IMR-90 (cell line): ENCODE measurements around the gene PET100. TPM values are rescaled to one million over a fixed set of nuclear protein-coding genes. Genes with fewer than 3 reads are reported as not detected.

Experiments used
- ATAC-seq: fragments of 200-7000 bp; cut with Tn5 transposase; 2 replicates; pipeline ENCODE4 v1.9.1; 2020; ENCODE audit warnings: low read depth, mild to moderate bottlenecking, moderate library complexity
- BruUV-seq: library from RNA; stranded (reverse); fragments of 400-500 nt; replicated peaks from 2 replicates; lab custom pipeline; 2021; lab: Mats Ljungman, UMichigan
- CTCF ChIA-PET: fragments of 300-600 bp; formaldehyde crosslinking; extraction: SDS; loops from one replicate; lab custom pipeline; 2021; ENCODE audit warnings: antibody characterized with exemption; lab: Yijun Ruan, JAX
- POLR2A ChIA-PET: fragments of 300-600 bp; sonication (Branson Sonifier 250); formaldehyde crosslinking; loops from one replicate; lab custom pipeline; 2022; ENCODE audit warnings: antibody characterized with exemption; ENCODE audit not compliant: unreplicated experiment; lab: Charles Lee
- DNase-seq: peaks from one replicate; pipeline ENCODE4 v3.0.0; 2013
- H2AFZ ChIP-seq: replicated peaks from 2 replicates; pipeline ENCODE3; 2013; ENCODE audit warnings: low read length, mild to moderate bottlenecking; ENCODE audit not compliant: poor library complexity
- H2AK5ac ChIP-seq: 2 replicates; pipeline ENCODE4 v1.6.1; 2013; ENCODE audit warnings: low read depth, low read length, inconsistent platforms
- H2AK9ac ChIP-seq: replicated peaks from 2 replicates; pipeline ENCODE3; 2013; ENCODE audit warnings: mild to moderate bottlenecking, low read depth, low read length, moderate library complexity; ENCODE audit not compliant: poor library complexity
- H2BK120ac ChIP-seq: 2 replicates; pipeline ENCODE4 v1.6.1; 2013; ENCODE audit warnings: low read depth, low read length, inconsistent platforms
- H2BK15ac ChIP-seq: 3 replicates; pipeline ENCODE4 v1.6.1; 2013; ENCODE audit warnings: low read depth, low read length, inconsistent platforms
- H2BK20ac ChIP-seq: 2 replicates; pipeline ENCODE4 v1.6.1; 2013; ENCODE audit warnings: low read depth, mild to moderate bottlenecking, inconsistent platforms, low read length, moderate library complexity
- H2BK5ac ChIP-seq: 2 replicates; pipeline ENCODE4 v1.6.1; 2013; ENCODE audit warnings: mild to moderate bottlenecking, low read depth, low read length, inconsistent platforms; ENCODE audit not compliant: poor library complexity, severe bottlenecking
- H3K14ac ChIP-seq: replicated peaks from 2 replicates; pipeline ENCODE4 v1.6.1; 2013; ENCODE audit warnings: low read depth, low read length, inconsistent platforms
- H3K18ac ChIP-seq: 2 replicates; pipeline ENCODE4 v1.6.1; 2013; ENCODE audit warnings: low read depth, low read length, control low read depth
- H3K23ac ChIP-seq: 2 replicates; pipeline ENCODE4 v1.6.1; 2013; ENCODE audit warnings: low read depth, low read length, inconsistent platforms
- H3K27ac ChIP-seq: 2 replicates; pipeline ENCODE4 v1.5.1; 2013; ENCODE audit warnings: mild to moderate bottlenecking, control low read depth, low read length; ENCODE audit not compliant: insufficient read depth
- H3K27me3 ChIP-seq: 2 replicates; pipeline ENCODE4 v1.6.1; 2013; ENCODE audit warnings: low read length; ENCODE audit not compliant: control insufficient read depth, insufficient read depth
- H3K36me3 ChIP-seq: 2 replicates; pipeline ENCODE4 v1.6.1; 2013; ENCODE audit warnings: low read length, mixed read lengths; ENCODE audit not compliant: control insufficient read depth, insufficient read depth
- H3K4ac ChIP-seq: 2 replicates; pipeline ENCODE4 v1.6.1; 2013; ENCODE audit warnings: low read depth, low read length, inconsistent platforms
- H3K4me1 ChIP-seq: 2 replicates; pipeline ENCODE4 v1.6.1; 2013; ENCODE audit warnings: low read length, mixed read lengths; ENCODE audit not compliant: control insufficient read depth, insufficient read depth
- H3K4me2 ChIP-seq: 2 replicates; pipeline ENCODE4 v1.6.1; 2013; ENCODE audit warnings: low read depth, mild to moderate bottlenecking, control low read depth, low read length, moderate library complexity
- H3K4me3 ChIP-seq: 2 replicates; pipeline ENCODE4 v1.5.1; 2013; ENCODE audit warnings: low read depth, mild to moderate bottlenecking, control low read depth, low read length, moderate library complexity; ENCODE audit not compliant: insufficient read depth
- H3K56ac ChIP-seq: 2 replicates; pipeline ENCODE4 v1.6.1; 2013; ENCODE audit warnings: low read length, inconsistent platforms; ENCODE audit not compliant: insufficient read depth; ENCODE audit errors: extremely low read depth
- H3K79me1 ChIP-seq, 2 experiments: 2 replicates each; pipeline ENCODE4 v1.6.1; 2013; ENCODE audit warnings: low read length in 2 of 2, inconsistent platforms in 1 of 2, low read depth in 1 of 2
- H3K9ac ChIP-seq: 2 replicates; pipeline ENCODE4 v1.6.1; 2013; ENCODE audit warnings: low read depth, low read length, control low read depth
- H3K9me1 ChIP-seq: 2 replicates; pipeline ENCODE4 v1.6.1; 2013; ENCODE audit warnings: low read length, inconsistent platforms; ENCODE audit not compliant: insufficient read depth
- H3K9me3 ChIP-seq: 2 replicates; pipeline ENCODE4 v1.6.1; 2013; ENCODE audit warnings: low read length; ENCODE audit not compliant: control insufficient read depth, insufficient read depth
- H4K20me1 ChIP-seq: 2 replicates; pipeline ENCODE4 v1.6.1; 2013; ENCODE audit warnings: low read length, inconsistent platforms; ENCODE audit not compliant: insufficient read depth
- H4K5ac ChIP-seq: 2 replicates; pipeline ENCODE4 v1.6.1; 2013; ENCODE audit warnings: mild to moderate bottlenecking, low read depth, low read length, control low read depth
- H4K8ac ChIP-seq, 2 experiments: 2 replicates each; pipeline ENCODE4 v1.6.1; 2013; ENCODE audit warnings: low read depth in 2 of 2, low read length in 2 of 2, control low read depth in 1 of 2, inconsistent platforms in 1 of 2
- H4K91ac ChIP-seq: 2 replicates; pipeline ENCODE4 v1.6.1; 2013; ENCODE audit warnings: low read depth, low read length, inconsistent platforms; ENCODE audit not compliant: insufficient read depth
- MAFK ChIP-seq: IDR thresholded peaks from 2 replicates; pipeline ENCODE4 v1.6.1; 2012; ENCODE audit warnings: low read depth, low read length, improper control_type of control experiment
- WGBS, 2 experiments: methylation state at CpG; one replicate each; pipeline versions ENCODE4 v1.1.5 to v1.1.7; 2013; ENCODE audit warnings: missing lambda C conversion rate in 2 of 2; ENCODE audit not compliant: insufficient read length in 1 of 2; ENCODE audit errors: extremely low coverage in 2 of 2; 5-methylcytosine and 5-hydroxymethylcytosine counted together
- dilution Hi-C: fragments of 300-500 bp; cut with HindIII; formaldehyde crosslinking; loops from one replicate; pipeline ENCODE4 v1.14.3; 2018; ENCODE audit warnings: low sequenced_read_pairs; ENCODE audit not compliant: unreplicated experiment
- in situ Hi-C: fragments of 300-500 bp; cut with MboI; formaldehyde crosslinking; loops from 3 replicates; pipeline ENCODE4 v1.14.3; 2019; ENCODE audit warnings: low sequenced_read_pairs, inconsistent platforms, mixed read lengths
- intact Hi-C: fragments of 100-400 bp; cut with micrococcal nuclease; formaldehyde crosslinking; loops from 2 replicates; pipeline ENCODE4 v1.10.0; 2022
- polyA plus RNA-seq, 3 experiments: library from polyadenylated mRNA; depleted of rRNA; stranded (reverse); fragments of >200 nt; gene quantifications; 2 replicates each; pipeline ENCODE4 v1.2.3, GENCODE V29; 2012; ENCODE audit warnings: low replicate concordance in 1 of 3
- total RNA-seq: library from RNA; depleted of rRNA; stranded (reverse); fragments of >200 nt; gene quantifications from 2 replicates; pipeline ENCODE4 v1.2.3, GENCODE V29; 2012

The PET100 gene
- total and polyA plus RNA-seq, 2 of the 4 experiments (the other 2 are of a cell fraction), result 1.4 to 31.4 TPM

DNA sequence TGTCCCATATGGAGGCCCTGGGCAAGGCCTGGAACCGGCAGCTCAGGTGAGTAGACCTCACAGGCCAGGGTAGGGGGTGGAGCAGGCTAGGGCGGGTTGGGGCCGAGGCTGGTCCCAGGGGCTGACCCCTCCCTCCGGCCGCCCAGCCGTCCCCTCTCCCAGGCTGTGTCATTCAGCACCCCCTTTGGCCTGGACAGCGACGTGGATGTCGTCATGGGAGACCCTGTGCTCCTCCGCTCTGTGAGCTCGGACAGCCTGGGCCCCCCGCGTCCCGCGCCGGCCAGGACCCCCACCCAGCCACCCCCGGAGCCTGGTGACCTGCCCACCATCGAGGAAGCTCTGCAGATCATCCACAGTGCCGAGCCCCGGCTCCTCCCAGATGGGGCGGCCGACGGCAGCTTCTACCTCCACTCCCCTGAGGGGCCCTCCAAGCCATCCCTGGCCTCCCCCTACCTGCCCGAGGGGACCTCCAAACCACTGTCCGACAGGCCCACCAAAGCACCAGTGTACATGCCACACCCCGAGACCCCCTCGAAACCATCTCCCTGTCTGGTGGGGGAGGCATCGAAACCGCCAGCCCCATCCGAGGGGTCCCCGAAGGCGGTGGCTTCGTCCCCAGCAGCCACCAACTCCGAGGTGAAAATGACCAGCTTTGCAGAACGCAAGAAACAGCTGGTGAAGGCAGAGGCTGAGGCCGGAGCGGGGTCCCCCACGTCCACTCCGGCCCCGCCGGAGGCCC, 17.9 kb upstream of the PET100 start:
- intact Hi-C loops (no loop called here), in situ Hi-C loops (no loop called here), dilution Hi-C loops (no loop called here)
- no peak for TF ChIP-seq MAFK
- no peak overlapping the region for H2AK5ac ChIP-seq
- no peaks in the 10 kb centered on the region for H4K20me1 ChIP-seq
- no peaks in the 10 kb centered on the region; the same call in 1 of the 2 replicates for H3K27me3 ChIP-seq
- no peak overlapping the region for H2AK9ac ChIP-seq
- DNase-seq (no peak), ATAC-seq (no peak)
- BruUV-seq, result no TSS peak
- no peak overlapping the region for H3K4me3 ChIP-seq
- no peak overlapping the region for H3K14ac ChIP-seq
- no peaks in the 10 kb centered on the region for H3K9me3 ChIP-seq
- 66% methylated on average over 22 of the region's 41 CpGs; no CpG with 5 or more reads in 1 of the 2 experiments for WGBS, 2 experiments
- H3K9me1 ChIP-seq, result no peaks in the 10 kb centered on the region
- H3K36me3 ChIP-seq, result no peaks in the 10 kb centered on the region
- no peak overlapping the region for H3K27ac ChIP-seq
- H2BK15ac ChIP-seq, result no peak overlapping the region
- H3K4me1 ChIP-seq, result no peaks in the 10 kb centered on the region
- no peak overlapping the region for H3K18ac ChIP-seq
- no peak overlapping the region for H3K23ac ChIP-seq
- H3K4ac ChIP-seq, result no peak overlapping the region
- POLR2A ChIA-PET, result no interaction called here
- CTCF ChIA-PET, result no interaction called here
- H3K56ac ChIP-seq, result no peak overlapping the region
- H2BK20ac ChIP-seq, result no peak overlapping the region
- no peak overlapping the region for H2AFZ ChIP-seq
- H4K8ac ChIP-seq, result no peak overlapping the region
- H4K5ac ChIP-seq, result no peak overlapping the region
- no peak overlapping the region for H3K9ac ChIP-seq
- no peak overlapping the region for H2BK120ac ChIP-seq
- H3K4me2 ChIP-seq, result no peak overlapping the region
- no peak overlapping the region for H4K91ac ChIP-seq
- H2BK5ac ChIP-seq, result no peak overlapping the region
- no peaks in the 10 kb centered on the region for H3K79me1 ChIP-seq
